ENCODE results near the gene PKP4. TPM values are rescaled to one million over a fixed set of nuclear protein-coding genes. Genes with fewer than 3 reads are reported as not detected.

The PKP4 gene
- total and polyA plus RNA-seq, 2 experiments from 2014 or later: 35.7 to 92.3 TPM

DNA sequence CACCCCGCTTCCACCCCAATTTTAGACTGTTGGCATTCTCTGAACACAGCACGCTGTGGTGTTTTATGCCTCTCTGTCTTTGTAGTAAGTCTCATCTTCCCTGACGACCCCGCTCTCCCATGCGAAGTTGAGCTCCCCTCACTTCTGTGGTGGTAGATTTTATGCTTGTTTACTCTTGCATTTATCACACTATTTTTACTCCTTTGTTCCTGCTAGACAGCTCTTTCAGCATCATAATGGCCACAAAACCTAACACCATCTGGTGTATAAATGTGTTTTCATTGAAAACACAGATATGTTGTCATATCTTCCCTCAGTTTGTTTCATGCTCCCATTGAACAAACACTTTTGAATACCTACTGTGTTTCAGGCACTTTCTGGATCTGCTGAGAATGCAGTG lies 57.1 kb downstream of the PKP4 start:
- Histone ChIP-seq H3K79me2 (replicated peaks; ENCODE audit: insufficient read depth) (peaks cover 93% of the 10 kb centered on the region), H3K9me2 (ENCODE audit: insufficient read depth) (no peaks in the 10 kb centered on the region), H3K27ac (ENCODE audit: low read depth) (no peak overlapping the region), H3K36me3 (ENCODE audit: insufficient read depth) (no peaks in the 10 kb centered on the region), H3K4me2 (peak overlapping the region; percentile 20; the same call in 1 of the 2 replicates), H3K27me3 (ENCODE audit: insufficient read depth) (no peaks in the 10 kb centered on the region), H4K20me1 (replicated peaks; ENCODE audit: insufficient read depth) (peaks cover 13% of the 10 kb centered on the region), H2AFZ (no peak overlapping the region), H3K4me1 (ENCODE audit: insufficient read depth) (peaks cover 16% of the 10 kb centered on the region), H3F3A (replicated peaks; ENCODE audit: low read depth) (no peaks in the 10 kb centered on the region), H3K4me3 (no peak overlapping the region)
- Mint-ChIP-seq H3K27me3 (ENCODE audit: insufficient read depth, low read depth, poor library complexity) (peaks cover 4% of the 10 kb centered on the region), H3K4me3 (no peak overlapping the region), H3K4me1 (peaks cover 28% of the 10 kb centered on the region), H3K9me3 (no peaks in the 10 kb centered on the region), H3K36me3 (ENCODE audit: low read depth) (0 out of 3 replicates have a peak, but pooled peaks cover 2% of the 10 kb centered on the region), H3K27ac (no peak overlapping the region)
- no peak for TF ChIP-seq EZH2phosphoT487 (IDR thresholded peaks at IDR 0.05; ENCODE audit: unreplicated experiment)
- no peak for TF ChIP-seq ZNF331 (CRISPR knock-in tag; IDR thresholded peaks at IDR 0.05; ENCODE audit: low read depth)
- DNase-seq (ENCODE audit: low spot score): no peak
- no peak for ATAC-seq

GRCh38 chr2:158518084-158518483 lies 61.3 kb downstream of the PKP4 start:
- Mint-ChIP-seq H3K27ac (no peak overlapping the region), H3K4me3 (no peak overlapping the region), H3K4me1 (peaks cover 23% of the 10 kb centered on the region), H3K9me3 (peaks cover 3% of the 10 kb centered on the region; the same call in 2 of the 3 replicates), H3K36me3 (ENCODE audit: low read depth) (peaks cover 15% of the 10 kb centered on the region), H3K27me3 (ENCODE audit: insufficient read depth, low read depth, poor library complexity) (peaks cover 7% of the 10 kb centered on the region)
- Histone ChIP-seq H3K27me3 (ENCODE audit: insufficient read depth) (no peaks in the 10 kb centered on the region), H3K4me2 (no peak overlapping the region), H3F3A (replicated peaks; ENCODE audit: low read depth) (no peaks in the 10 kb centered on the region), H3K27ac (ENCODE audit: low read depth) (no peak overlapping the region), H4K20me1 (replicated peaks; ENCODE audit: insufficient read depth) (peaks cover 12% of the 10 kb centered on the region), H3K4me1 (ENCODE audit: insufficient read depth) (peaks cover 10% of the 10 kb centered on the region), H2AFZ (no peak overlapping the region), H3K9me2 (ENCODE audit: insufficient read depth) (no peaks in the 10 kb centered on the region), H3K36me3 (ENCODE audit: insufficient read depth) (no peaks in the 10 kb centered on the region), H3K4me3 (no peak overlapping the region), H3K79me2 (replicated peaks; ENCODE audit: insufficient read depth) (peaks cover 83% of the 10 kb centered on the region)
- no peak for ATAC-seq
- DNase-seq (ENCODE audit: low spot score): no peak
- no peak for TF ChIP-seq JUNB (IDR thresholded peaks at IDR 0.05; ENCODE audit: unreplicated experiment)
- TF ChIP-seq ZNF114 (CRISPR knock-in tag; IDR thresholded peaks at IDR 0.05): no peak
- TF ChIP-seq POLR2AphosphoS5 (IDR thresholded peaks at IDR 0.05; ENCODE audit: low read depth): no peak
- TF ChIP-seq ZNF462 (CRISPR knock-in tag; IDR thresholded peaks at IDR 0.05): no peak
- TF ChIP-seq CTCF (conservative IDR thresholded peaks at IDR 0.05; ENCODE audit: low read depth in 2 of 2): no peak
- TF ChIP-seq NANOG (IDR thresholded peaks at IDR 0.05; ENCODE audit: borderline replicate concordance): no peak
- TF ChIP-seq CREB1 (CRISPR knock-in tag; IDR thresholded peaks at IDR 0.05; ENCODE audit: low read depth): no peak
- no peak for TF ChIP-seq STAT1 (IDR thresholded peaks at IDR 0.05; ENCODE audit: unreplicated experiment)
- TF ChIP-seq, protein P1, sequence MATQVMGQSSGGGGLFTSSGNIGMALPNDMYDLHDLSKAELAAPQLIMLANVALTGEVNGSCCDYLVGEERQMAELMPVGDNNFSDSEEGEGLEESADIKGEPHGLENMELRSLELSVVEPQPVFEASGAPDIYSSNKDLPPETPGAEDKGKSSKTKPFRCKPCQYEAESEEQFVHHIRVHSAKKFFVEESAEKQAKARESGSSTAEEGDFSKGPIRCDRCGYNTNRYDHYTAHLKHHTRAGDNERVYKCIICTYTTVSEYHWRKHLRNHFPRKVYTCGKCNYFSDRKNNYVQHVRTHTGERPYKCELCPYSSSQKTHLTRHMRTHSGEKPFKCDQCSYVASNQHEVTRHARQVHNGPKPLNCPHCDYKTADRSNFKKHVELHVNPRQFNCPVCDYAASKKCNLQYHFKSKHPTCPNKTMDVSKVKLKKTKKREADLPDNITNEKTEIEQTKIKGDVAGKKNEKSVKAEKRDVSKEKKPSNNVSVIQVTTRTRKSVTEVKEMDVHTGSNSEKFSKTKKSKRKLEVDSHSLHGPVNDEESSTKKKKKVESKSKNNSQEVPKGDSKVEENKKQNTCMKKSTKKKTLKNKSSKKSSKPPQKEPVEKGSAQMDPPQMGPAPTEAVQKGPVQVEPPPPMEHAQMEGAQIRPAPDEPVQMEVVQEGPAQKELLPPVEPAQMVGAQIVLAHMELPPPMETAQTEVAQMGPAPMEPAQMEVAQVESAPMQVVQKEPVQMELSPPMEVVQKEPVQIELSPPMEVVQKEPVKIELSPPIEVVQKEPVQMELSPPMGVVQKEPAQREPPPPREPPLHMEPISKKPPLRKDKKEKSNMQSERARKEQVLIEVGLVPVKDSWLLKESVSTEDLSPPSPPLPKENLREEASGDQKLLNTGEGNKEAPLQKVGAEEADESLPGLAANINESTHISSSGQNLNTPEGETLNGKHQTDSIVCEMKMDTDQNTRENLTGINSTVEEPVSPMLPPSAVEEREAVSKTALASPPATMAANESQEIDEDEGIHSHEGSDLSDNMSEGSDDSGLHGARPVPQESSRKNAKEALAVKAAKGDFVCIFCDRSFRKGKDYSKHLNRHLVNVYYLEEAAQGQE (IDR thresholded peaks at IDR 0.05; ENCODE audit: unreplicated experiment): no peak
- TF ChIP-seq EZH2 (IDR thresholded peaks at IDR 0.05; ENCODE audit: low read depth, unreplicated experiment): no peak
